ENCODE results near the gene TRIM39. TPM values are rescaled to one million over a fixed set of nuclear protein-coding genes. Genes with fewer than 3 reads are reported as not detected.

TRIM39 gene
- polyA plus RNA-seq, 1 donor = 7.3 TPM

- no peak for DNase-seq (ENCODE audit: low read depth)
Observed at GRCh38 chr6:30327232-30327746, 562 bp downstream of the TRIM39 start.

GRCh38 chr6:30328397-30328796 is 1.7 kb downstream of the TRIM39 start:
- no peak for DNase-seq (ENCODE audit: low read depth)

- no peak for DNase-seq (ENCODE audit: low read depth)
Observed at GRCh38 chr6:30329331-30329730, 2.6 kb downstream of the TRIM39 start.

GRCh38 chr6:30331981-30332380 is 5.3 kb downstream of the TRIM39 start:
- no peak for DNase-seq (ENCODE audit: low read depth)

DNA sequence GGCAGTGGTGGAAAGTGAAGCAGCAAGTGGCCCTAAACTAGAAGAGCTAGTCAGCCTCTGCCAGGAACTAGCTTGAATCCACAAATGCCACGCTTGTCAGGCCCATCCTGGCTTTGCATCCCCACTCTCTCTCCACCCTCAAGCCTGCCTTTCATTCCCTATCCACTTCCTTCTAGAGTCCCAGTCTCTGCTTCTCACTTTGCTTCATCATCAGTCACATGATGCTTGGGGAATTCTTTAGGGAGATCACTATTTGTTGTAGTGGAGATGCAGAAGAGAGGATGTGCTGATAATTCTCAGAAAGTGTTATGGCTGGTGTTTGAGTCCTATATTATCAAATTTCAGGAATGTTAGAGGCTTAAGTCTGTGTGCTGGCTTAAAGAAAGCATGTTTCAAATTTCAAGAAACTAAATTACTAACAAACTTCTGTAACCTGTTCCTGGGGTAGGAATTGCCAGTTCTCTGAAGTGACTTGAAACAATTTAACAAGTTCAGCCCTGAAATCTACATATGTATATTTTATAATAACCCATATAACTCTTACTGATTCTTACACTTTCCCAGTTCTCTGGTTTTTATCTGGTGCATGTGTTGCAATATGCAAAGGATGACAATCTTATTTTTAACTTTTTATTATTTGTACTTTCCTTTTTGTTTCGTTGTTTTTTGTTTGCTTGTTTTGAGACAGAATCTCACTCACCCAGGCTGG is 7.5 kb downstream of the TRIM39 start:
- no peak for DNase-seq (ENCODE audit: low read depth)

- no peak for DNase-seq (ENCODE audit: low read depth)
Observed at GRCh38 chr6:30340589-30341054, 13.9 kb downstream of the TRIM39 start.

GRCh38 chr6:30341218-30341617 is 14.5 kb downstream of the TRIM39 start:
- DNase-seq (ENCODE audit: low read depth) = no peak

- no peak for DNase-seq (ENCODE audit: low read depth)
Observed at GRCh38 chr6:30341728-30342127, 15.0 kb downstream of the TRIM39 start.

DNA sequence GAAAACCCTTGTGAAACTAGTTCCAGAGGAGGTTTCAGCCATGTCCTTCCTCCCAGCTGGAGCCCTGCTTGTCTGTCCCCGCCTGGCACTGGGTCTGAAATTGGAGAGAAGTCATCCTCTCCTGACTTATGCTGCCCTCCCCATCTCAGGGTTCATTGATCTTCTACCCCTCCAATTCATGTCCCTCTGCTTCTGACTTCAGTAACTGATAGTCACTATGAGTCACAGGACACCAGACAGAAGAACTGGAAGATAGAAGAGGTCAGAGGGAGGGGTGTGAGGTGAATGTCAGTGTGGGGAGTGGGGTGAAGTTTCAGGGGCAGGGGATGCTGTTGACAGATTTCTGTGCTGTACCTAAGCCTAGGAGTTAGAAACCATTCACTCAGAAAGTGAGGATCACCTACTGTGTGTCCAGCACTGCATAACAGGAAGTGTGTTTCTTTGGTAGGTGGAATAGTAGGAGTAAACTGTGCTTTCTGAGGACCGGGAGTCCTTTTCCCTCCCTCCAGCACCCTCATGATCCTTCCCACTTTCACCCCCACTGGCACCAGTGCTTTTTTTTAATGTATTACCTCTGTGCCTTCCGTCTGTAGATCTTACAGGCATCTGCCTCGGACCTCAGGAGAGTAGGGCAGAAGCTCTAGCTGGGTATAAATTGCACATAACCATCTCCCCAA is 17.6 kb downstream of the TRIM39 start:
- no peak for DNase-seq (ENCODE audit: low read depth)

DNA sequence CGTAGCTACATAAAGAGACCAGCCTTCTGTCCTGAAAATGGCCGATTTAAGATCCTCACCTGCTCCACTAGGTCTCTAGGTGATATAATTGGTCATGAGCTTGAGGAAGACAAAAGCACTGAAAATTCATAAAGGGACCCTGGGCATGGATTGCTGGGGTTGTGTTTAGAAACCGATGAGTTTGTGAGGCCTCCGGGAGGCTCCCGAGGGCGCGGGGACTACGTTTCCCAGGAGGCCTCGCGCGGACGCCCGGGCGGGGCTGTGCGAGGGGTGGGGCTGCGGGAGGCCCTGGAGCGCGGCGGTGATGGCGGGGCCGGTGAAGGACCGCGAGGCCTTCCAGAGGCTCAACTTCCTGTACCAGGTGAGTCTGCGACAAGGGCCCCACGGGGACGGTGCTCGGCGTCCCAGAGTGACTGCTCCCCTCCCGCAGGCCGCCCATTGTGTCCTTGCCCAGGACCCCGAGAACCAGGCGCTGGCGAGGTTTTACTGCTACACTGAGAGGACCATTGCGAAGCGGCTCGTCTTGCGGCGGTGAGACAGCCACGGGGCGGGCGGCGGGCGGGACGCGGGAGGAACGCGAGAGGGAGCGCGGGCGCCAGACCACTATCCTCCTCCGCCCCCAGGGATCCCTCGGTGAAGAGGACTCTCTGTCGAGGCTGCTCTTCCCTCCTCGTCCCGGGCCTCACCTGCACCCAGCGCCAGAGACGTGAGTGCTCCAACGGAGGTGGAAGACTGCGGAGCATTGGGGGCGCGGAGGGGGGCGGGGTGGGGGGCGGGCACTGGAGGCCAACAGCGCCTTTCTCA is 18.3 kb downstream of the TRIM39 start, which contains the start of gene RPP21:
RPP21 (plus strand) TSS at position 289 of the 804 bp plus-strand sequence; CDS start at position 305, 16 bp downstream.
- peak; percentile 28 for DNase-seq (ENCODE audit: low read depth)

GRCh38 chr6:30345852-30346251 is 19.1 kb downstream of the TRIM39 start:
- DNase-seq (ENCODE audit: low read depth) = no peak

- no peak for DNase-seq (ENCODE audit: low read depth)
Observed at GRCh38 chr6:30348957-30349356, 22.2 kb downstream of the TRIM39 start.

DNA sequence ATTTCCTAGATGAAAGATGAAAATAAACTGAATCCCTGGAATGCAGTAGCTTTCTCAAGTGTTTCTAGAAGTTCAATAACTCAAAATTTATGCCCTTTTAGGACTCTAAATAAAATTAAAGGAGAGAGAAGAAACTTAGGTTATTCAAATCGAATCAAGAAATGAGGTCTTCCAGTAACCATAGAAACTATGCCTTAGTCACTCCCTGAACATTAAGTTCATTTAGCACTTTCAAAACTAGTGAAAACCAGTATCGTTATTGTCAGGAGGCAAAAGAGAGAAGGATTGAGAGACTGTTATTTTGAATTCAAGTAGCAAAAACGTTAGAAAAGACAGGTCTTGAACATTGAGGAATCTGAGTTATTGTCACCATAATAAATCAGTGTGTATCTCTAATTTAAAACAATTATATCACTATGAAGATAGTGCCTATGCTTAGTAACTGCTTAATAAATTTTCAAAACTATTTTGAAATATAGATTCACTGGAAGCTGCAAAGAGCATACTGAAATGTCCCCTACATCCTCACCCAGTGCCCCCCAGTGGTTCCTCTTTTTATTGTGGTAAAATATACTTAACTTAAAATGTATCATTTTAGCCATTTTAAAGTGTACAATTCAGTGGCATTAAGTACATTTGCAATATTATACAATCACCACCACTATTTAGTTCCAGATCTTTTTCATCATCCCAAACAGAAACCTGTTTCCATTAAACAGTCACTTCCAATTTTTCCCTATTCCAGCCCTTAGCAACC is 22.9 kb downstream of the TRIM39 start:
- DNase-seq (ENCODE audit: low read depth) = no peak

GRCh38 chr6:30350524-30350923 is 23.8 kb downstream of the TRIM39 start:
- no peak for DNase-seq (ENCODE audit: low read depth)

DNA sequence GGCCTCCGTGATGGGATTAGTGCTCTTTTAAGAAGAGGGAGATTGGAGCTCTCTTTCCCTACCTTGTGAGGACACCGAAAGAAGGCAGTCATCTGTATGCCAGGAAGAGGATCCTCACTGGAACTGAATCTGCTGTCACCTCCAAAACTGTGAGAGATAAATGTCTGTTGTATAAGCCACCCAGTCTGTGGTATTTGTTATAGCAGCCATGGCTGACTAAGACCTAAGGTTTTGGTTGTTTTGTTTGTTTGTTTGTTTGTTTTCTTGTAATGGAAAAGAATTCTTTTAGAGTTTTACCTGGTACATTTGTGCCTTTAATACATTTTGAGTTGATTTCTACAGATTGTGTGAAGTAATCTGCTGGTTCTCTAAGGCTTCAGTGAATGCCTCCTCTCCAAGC is 25.8 kb downstream of the TRIM39 start:
- no peak for DNase-seq (ENCODE audit: low read depth)

GRCh38 chr6:30355281-30355680 is 28.6 kb downstream of the TRIM39 start:
- DNase-seq (ENCODE audit: low read depth) = no peak

- no peak for DNase-seq (ENCODE audit: low read depth)
Observed at GRCh38 chr6:30356536-30356935, 29.8 kb downstream of the TRIM39 start.

GRCh38 chr6:30357678-30358540 is 31.2 kb downstream of the TRIM39 start:
- DNase-seq (ENCODE audit: low read depth) = no peak

DNA sequence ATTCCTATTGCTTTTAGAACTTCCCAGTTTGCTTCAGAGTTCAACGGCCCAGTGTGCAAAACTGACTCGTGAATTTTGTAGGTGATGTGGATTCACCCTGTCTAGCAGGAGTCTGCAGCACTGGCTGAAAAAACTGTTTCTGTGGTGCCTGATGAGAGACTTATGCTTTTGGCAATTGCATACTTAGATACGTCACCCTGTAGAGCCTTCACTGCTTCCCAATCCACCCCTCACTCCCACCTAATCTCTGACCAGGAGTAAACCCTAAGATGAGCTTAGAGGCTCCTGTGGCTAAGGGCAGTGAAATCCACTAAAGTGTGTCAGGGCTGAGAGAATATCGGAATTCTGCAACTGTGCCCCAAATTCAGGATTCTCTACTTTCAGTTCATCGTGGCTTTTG is 32.5 kb downstream of the TRIM39 start:
- DNase-seq (ENCODE audit: low read depth) = no peak

DNA sequence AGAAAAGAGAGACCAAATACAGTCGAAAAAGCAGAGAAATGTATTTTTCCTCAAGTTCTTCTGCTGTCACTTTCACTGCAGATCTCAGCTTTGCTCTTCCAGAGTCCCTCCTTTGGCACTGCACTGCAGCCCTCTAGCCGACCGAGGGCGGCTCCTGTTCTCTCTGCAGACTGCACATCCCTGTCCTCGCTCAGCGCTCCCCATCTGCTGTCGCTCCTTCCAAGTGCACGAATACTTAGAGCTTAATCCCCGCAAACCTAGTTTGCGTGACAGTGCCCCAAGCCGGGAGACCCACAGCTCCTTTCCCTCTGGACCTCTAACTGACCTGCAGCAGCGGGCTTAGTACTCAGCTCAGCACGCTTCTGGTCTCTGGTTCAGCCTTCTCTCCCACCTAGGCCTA is 33.4 kb downstream of the TRIM39 start:
- DNase-seq (ENCODE audit: low read depth) = no peak
